HG03060 (cell line): ENCODE measurements around the gene TUBD1.
A peak's percentile ranks its signal among the peaks of the same experiment; 100 is the strongest.
"Not testable (repeated sequence)": the region's sequence is repeated elsewhere in the genome, so short reads cannot be mapped to it uniquely, and the experiment has no call there.

Experiments
- ATAC-seq: cut with Tn5 transposase; IDR thresholded peaks from one replicate; pipeline ENCODE4 v1.9.1; 2021; ENCODE audit warnings: low read depth, moderate number of reproducible peaks; ENCODE audit not compliant: unreplicated experiment

TUBD1 gene

DNA sequence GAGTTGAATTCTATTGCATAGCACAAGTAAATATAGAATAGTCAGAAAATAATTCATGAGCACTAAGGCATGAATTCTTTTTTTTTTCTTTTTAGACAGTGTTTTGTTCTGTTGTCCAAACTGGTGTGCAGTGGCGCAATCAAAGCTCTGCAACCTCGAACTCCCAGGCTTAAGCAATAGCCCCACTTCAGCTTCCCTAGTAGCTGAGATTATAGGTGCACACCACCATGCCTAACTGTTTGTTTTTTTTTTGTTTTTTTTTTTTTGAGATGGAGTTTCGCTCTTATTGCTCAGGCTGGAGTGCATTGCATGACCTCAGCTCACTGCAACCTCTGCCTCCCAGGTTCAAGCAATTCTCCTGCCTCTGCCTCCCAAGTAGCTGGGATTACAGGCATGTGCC is 16.6 kb downstream of the TUBD1 start:
- no peak for ATAC-seq

DNA sequence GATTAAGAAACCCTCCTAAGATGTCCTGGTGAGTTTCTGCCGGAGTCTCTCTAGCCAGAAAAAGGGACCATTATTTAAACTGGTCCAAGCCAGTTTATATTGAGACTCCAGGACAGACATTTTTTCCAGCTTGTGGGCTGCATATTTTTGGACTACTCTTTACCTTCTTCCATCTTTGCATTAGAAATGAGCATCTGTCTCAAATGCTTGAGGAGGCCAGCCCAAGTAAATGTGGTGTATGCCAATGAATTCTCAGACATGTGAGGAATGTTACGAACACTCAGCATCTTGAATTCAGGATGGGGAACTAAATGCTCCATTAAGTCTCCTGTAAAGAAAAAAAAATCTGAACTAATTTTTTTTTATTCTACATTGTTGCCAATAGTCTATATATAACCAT is 18.4 kb downstream of the TUBD1 start:
- no peak for ATAC-seq

DNA sequence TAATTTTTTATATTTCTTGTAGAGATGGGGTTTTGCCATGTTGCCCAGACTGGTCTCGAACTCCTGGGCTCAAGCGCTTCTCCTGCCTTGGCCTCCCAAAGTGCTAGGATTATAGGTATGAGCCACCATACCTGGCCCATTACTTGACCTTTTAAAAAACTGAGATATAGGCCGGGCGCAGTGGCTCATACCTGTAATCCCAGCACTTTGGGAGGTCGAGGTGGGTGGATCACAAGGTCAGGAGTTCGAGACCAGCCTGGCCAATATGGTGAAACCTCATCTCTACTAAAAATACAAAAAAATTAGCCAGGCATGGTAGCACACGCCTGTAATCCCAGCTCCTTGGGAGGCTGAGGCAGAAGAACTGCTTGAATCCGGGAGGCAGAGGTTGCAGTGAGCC is 19.3 kb downstream of the TUBD1 start:
- not testable (repeated sequence) for ATAC-seq

DNA sequence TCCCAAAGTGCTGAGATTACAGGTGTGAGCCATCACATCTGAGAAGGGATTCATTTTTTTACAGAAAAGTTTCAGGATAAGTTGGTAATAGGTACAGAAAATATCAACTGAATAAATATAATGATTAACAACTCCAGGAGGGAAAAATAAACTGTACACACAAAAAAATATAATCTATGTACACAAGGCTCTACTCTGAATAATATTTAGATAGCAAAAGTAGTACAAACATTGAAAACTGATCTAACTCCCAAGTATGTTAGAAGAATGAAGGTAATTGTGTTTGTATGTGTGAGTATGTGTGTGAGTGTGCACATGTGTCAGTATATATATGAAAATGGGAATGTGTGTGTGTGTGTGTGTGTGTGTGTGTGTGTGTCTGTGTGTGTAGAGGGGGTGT is 20.4 kb downstream of the TUBD1 start:
- ATAC-seq: no peak

DNA sequence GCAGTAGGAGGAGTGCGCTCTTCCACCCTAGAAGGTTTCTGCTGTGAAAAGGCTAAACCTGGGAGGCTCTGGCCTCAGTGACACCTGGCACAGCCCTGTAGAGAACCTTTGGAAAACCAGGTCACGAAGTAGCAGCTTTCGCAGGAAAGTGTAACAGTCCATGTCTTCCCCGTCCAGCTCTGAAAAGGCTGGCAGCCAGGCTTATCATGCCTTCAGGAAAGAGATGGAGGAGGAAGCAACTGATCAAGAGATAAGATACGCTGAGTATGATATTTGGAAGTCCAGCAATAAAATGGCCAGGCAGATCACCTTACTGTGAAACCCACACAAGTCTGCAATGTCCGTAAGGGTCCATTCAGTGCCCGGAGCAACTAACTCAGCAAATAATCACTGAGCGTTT is 22.3 kb downstream of the TUBD1 start:
- no peak for ATAC-seq

DNA sequence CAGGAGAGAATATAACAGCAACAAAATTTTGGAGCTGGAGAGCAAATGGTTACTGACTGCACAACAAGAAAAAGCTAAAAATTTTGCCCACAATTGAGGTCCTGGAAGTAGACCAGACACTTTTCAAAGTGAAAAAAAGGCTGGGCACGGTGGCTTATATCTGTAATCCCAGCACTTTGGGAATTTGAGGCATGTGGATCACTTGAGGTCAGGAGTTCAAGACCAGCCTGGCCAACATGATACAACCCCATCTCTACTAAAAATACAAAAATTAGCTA is 22.9 kb downstream of the TUBD1 start:
- no peak for ATAC-seq

DNA sequence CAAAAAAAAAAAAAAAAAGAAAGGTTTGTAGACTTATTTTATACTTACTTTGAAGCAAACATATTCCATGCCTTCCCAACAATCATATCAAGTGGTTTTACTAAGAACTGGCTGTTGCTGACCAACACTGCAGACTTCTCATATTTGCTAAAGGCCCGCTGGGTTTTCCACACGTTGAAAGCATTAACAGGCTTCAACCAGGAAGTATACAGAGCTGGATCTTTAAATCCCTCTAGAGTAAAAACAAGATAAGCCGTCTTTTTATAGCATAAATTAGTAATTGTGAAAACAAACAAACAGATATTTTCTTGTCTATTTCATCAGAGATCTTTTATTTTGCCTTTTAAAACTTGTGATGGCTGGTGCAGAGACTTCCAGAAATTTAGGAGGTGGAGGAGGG is 29.1 kb downstream of the TUBD1 start:
- no peak for ATAC-seq

DNA sequence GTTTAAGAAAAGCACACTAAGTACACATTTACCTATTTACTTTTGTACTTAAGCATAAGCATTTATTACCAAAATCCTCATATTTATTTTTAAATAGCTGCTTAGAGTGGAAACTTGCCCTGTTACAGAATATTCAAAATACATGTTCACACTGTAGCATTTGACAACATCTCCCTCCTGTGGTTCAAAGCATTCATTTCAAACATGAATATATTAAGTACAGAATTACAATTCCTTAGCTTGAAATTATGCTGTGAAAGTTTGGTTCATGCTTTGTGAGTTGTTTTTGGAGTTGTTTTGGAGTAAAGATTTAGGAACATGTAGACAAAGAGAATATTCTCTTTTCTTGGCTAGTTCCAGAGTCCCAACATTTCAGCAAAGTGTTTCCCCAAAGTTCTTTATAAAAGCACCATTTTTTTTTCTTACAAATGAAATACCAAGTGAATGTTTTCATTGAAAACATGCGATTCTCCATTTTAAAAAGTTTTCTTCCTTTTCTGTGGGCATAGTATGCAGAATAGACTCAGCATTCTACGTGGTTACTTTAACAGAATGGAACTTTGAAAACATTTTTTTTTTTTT is 33.2 kb downstream of the TUBD1 start:
- no peak for ATAC-seq

DNA sequence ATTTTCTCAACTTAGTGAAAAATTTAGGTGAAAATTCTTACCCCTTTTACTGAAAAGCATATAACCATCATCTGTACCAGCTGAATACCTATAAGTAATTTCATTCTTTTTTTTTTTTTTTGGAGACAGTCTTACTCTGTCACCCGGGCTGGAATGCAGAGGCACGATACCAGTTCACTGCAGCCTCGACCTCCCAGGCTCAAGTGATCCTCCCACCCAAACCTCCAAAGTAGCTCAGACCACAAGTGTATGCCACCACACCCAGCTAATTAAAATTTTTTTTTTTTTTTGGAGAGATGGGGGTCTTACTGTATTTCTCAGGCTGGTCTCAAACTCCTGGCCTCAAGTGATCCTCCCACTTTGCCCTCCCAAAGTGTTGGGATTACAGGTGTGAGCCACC is 33.8 kb downstream of the TUBD1 start:
- ATAC-seq: no peak

DNA sequence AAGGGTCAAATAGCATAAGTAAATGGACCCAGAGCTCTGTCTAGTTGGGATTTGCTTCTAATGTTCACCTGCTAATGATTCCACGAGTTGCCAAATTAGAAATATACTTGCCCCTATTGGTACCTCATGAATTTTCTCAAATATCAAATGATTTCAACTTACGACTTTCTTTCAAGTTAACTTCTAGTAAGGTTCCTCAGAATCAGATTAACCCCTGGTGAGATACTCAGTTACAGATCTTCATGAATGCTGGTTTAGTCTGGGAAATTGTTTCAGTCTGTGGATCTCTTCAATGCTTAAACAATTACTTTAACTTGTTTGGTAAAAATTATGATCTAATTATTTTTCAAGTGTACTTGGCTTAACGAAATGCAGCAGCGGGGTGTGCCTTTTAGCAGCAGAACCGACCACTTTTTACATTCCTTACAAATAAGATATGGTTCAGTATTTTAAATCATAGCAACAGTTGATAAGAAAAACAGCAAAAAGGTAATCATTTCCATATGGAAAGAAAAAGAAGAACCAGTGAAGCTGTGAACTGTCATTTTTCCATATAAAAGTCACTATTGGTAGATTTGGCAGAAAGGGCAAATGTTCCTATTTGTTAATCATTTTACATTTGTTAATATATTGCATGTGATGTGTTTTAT is 34.5 kb downstream of the TUBD1 start:
- no peak for ATAC-seq

DNA sequence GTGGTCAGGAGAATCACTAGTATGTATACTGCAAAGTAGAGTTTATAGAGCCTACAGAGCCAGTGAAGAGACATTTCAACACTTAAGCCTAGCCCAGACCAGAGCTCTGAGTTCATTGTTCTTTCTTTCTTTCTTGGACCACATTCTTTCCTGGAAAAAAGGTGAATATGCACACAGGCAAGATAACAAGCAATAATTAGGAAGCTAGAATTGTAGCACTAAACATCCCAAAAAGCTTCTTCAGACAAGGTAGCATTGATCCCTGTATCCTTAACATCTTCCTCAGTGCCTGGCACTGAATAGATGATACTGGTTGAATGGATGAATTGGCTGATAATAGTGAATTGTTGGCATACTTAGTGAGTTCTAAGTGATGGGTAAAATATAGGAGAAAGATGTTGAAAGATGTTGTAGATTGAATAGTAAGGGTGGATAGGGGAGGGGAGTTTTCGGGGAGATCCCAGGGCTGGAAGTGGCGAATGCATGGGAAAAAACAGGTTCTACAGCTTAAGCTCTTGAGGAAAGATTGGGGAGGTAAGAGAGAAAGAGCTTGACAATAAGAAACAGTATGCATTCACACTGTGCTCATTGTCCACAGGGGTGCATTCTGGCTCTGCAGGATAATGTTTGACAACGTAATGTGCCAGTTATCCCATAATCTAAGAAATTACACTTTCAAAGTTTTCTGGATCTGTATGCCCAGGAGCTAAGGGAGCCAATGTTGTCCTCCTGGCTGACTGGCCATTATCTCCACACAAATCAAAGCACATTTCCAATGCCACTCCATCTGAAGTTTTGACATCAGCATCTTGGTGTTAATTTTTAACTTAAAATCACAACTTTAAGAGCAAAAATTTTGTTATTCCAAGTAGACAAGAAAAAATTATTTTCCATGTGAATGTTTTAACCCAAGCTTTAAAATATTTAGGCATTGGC is 35.6 kb downstream of the TUBD1 start:
- ATAC-seq: no peak

DNA sequence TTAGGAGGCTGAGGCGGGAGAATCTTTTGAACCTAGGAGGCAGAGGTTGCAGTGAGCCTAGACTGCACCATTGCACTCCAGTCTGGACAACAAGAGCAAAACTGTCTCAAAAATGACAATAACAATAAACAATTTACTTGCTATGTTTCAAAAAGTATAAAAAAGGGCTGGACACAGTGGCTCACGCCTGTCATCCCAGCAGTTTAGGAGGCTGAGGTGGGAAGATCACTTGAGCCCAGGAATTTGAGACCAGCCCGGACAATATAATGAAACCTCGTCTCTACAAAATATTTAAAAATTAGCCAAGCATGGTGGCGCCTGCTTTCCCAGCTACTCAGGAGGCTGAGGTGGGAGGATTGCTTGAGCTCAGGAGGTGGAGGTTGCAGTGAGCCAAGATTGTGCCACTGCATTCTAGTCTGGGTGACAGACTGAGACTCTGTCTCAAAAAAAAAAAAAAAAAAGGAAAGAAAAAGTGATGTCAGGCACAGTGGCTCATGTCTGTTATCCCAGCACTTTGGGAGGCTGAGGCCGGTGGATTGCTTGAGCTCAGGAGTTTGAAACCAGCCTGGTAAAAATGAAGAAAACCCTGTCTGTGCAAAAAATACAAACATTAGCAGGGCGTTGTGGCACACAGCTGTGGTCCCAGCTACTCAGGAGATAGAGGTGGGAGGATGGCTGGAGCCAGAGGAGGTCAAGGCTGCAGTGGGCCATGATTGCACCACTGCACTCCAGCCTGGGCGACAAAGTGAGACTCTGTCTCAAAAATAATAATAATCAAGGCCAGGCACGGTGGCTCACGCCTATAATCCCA is 38.6 kb downstream of the TUBD1 start:
- not testable (repeated sequence) for ATAC-seq

DNA sequence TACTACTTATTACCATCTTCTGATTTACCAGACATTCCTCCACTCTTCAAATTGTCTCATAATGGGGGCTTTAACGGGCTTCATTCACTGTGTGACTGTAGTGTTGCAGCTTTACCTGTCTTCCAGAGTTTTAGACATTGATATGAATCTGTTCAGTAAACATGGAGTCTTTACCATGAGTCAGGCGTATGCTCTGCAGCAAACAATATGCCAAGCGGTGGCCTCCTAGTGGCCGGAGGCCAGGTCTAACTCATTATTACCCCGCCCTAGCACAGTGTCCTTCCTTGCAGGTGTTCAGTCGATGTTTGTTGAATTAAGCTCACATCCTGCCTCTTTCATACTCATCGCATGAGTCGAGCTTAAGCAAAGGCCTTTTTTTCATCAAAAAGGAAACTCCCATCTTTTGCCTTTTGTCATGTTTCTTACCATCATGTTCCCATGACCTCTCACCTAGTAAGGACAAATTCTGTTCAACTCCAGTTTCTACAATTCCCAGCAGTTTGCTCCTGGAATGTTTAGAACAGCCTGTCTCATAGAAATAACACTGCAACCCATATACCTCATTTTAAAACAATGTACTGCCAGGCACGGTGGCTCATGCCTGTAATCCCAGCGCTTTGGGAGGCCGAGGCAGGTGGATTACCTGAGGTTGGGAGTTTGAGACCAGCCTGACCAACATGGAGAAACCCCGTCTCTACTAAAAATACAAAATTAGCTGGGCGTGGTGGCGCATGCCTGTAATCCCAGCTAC is 39.4 kb downstream of the TUBD1 start:
- no peak for ATAC-seq

DNA sequence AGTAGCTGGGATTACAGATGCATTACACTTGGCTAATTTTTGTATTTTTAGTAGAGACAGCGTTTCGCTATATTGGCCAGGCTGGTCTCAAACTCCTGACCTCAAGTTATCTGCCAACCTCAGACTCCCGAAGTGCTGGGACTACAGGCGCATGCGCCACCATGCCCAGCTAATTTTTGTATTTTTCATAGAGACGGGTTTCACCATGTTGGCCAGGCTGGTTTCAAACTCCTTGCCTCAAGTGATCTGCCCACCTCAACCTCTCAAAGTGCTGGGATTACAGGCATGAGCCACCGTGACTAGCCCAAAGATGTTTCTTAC is 39.9 kb downstream of the TUBD1 start:
- ATAC-seq: not testable (repeated sequence)

DNA sequence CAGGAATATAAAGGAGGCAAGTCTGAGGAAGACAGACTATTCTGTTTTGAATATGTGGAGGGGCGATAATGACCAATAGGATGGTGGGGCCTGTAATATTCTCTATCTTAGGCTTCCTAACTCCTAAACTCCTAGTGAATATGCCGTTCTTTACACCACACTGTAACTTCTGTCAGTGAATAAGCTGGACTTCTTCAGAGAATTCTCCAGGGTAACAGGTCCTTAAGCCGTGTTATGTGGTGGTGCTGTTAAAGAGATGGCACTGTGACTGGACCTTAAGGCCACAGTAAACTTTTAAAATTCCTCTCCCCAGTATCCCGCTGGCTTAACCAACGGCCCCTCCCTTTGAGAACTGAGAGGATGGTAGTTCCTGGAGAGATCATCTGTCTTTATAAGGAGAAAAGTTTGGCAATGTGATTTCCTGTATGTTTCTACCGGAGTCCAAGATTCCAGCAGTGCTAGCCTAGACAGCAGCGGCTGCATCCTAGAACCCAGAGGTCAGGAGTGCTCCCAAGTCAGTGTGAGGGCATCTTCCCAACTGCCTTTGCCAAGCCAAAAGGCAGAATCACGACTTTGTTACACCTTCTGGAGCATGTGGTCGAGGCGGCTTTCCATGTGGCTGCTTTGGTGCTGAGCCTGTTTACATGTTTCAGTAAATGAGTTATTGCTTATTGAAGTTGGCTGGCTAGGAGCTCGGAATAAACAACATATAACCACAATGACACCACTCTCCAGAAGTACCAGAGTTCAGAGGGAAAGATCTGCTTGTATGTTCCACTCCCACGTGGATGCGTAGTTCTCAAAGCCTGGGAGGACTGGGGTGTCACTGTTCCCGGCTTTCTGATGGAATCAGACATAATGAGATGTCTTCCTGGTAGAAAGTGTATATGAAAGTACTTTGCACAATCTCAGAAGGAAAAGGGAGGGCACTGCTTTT is 41.0 kb downstream of the TUBD1 start:
- ATAC-seq: no peak

DNA sequence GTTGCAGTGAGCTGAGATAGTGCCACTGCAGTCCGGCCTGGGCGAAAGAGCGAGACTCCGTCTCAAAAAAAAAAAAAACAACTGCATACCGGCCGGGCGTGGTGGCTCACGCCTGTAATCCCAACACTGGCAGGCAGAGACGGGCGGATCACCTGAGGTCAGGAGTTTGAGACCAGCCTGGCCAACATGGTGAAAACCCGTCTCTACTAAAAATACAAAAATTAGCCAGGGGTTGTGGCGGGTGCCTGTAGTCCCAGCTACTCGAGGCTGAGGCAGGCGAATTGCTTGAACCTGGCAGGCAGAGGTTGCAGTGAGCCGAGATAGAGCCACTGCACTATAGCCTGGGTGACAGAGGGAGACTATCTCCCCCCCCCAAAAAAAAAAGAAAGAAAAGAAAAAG is 42.4 kb downstream of the TUBD1 start:
- ATAC-seq: not testable (repeated sequence)

DNA sequence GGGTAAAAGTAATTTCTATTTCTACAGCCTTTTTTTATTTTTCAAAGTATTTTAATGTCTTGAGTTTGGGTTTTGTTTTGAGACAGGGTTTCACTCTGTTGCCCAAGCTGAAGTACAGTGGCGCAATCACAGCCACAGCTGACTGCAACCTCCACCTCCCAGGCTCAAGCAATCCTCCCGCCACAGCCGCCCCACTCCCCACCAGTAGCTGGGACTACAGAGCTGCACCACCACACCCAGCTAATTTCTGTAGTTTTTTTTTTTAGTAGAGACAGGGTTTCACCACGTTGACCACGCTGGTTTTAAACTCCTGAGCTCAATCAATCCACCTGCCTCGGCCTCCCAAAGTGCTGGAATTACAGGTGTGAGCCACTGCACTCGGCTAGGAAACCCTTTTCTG is 44.0 kb downstream of the TUBD1 start:
- no peak for ATAC-seq

DNA sequence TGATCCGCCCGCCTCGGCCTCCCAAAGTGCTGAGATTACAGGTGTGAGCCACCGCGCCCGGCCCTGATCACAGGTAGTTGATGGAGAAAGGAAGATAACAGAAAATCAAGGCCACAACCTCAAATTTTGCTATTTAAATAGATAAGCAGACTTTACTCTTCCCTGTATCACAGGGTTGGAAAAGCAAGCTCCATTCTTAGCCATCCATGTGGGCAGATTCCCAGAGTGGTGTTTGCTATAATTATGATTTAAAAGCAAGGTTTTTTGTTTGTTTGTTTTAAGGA is 44.4 kb downstream of the TUBD1 start:
- ATAC-seq: no peak

DNA sequence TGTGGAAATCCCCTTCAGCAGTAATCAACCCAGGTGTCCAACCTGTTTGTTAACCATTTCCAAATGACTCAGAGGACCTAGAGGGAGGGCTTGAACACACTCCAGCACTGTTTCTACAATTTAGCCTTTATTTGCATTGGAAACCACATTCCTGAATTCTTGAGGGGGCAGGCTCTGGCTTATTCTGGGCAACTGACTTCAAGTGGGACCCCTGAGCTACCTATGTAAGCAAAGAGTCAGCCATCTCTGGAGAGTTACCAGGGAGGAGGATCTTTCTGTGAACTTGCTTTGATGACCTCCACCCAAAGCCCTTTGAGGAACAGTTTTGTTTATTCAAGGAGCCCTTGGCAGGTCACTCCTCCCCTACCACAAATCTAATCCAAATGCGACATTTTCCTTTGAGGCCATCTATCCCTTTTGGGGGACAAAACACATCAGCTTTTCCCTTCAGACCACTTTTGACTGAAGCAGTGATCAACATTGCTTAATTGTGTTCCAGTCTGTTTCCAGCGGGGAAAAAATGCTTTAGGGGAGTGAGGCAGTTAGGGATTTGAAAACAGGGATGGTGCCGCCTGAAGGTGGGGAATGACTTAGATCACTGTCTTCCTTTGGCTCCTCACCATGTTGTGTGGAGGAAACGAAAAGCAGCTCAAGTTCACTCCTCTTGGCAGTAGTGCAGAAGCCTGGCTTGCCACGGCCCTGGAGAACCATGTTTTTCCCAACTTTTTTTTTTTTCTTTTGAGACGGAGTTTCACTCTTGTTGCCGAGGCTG is 46.2 kb downstream of the TUBD1 start:
- ATAC-seq: peak; percentile 38
